Fibroblast of skin of left biceps (primary cell): ENCODE results near the gene NPFF.
"Not testable (repeated sequence)": the region's sequence is repeated elsewhere in the genome, so short reads cannot be mapped to it uniquely, and the experiment has no call there.

Experiments
- DNase-seq, 2 experiments: peaks; one replicate each; pipeline ENCODE4 v3.0.0-alpha.2; 2013; ENCODE audit warnings: low read depth in 2 of 2

NPFF gene

GRCh38 chr12:53506881-53507602, at the start of gene NPFF:
Gene NPFF, minus strand, starts transcription at chr12:53507484. Its CDS starts 10 bp downstream, at chr12:53507474.
- no peak for DNase-seq

- DNase-seq, result no peak
Measured at GRCh38 chr12:53552361-53553327, 45.4 kb upstream of the NPFF start.

GRCh38 chr12:53551889-53552291, 44.6 kb upstream of the NPFF start:
- DNase-seq, result no peak

GRCh38 chr12:53550595-53550994, 43.3 kb upstream of the NPFF start:
- DNase-seq, result no peak

GRCh38 chr12:53550131-53550530, 42.8 kb upstream of the NPFF start:
- not testable (repeated sequence) for DNase-seq

GRCh38 chr12:53548354-53548753, 41.1 kb upstream of the NPFF start:
- DNase-seq, result not testable (repeated sequence)

GRCh38 chr12:53543539-53543938, 36.3 kb upstream of the NPFF start:
- DNase-seq, result peak in 1 of 2 experiments; percentile 38

- DNase-seq, result no peak
Measured at GRCh38 chr12:53539526-53539925, 32.2 kb upstream of the NPFF start.

- no peak for DNase-seq
Measured at GRCh38 chr12:53538209-53538689, 31.0 kb upstream of the NPFF start.

- no peak for DNase-seq
Measured at GRCh38 chr12:53536962-53537361, 29.7 kb upstream of the NPFF start.

GRCh38 chr12:53533471-53533870, 26.2 kb upstream of the NPFF start:
- no peak for DNase-seq

GRCh38 chr12:53532524-53533445, 25.5 kb upstream of the NPFF start:
- DNase-seq, result no peak

GRCh38 chr12:53532021-53532420, 24.7 kb upstream of the NPFF start:
- no peak for DNase-seq

GRCh38 chr12:53530920-53531319, 23.6 kb upstream of the NPFF start:
- no peak for DNase-seq

GRCh38 chr12:53530061-53530460, 22.8 kb upstream of the NPFF start:
- DNase-seq, result no peak

- no peak for DNase-seq
Measured at GRCh38 chr12:53524476-53524875, 17.2 kb upstream of the NPFF start.

GRCh38 chr12:53523131-53523530, 15.8 kb upstream of the NPFF start:
- no peak for DNase-seq

GRCh38 chr12:53518381-53518780, 11.1 kb upstream of the NPFF start:
- no peak for DNase-seq

GRCh38 chr12:53516758-53517455, 9.6 kb upstream of the NPFF start:
- no peak for DNase-seq

- no peak for DNase-seq
Measured at GRCh38 chr12:53515291-53515680, 8.0 kb upstream of the NPFF start.
